Glutamatergic neuron (in vitro differentiated cells): Measurements from ENCODE around the gene AFF1. TPM values are rescaled to one million over a fixed set of nuclear protein-coding genes. Genes with fewer than 3 reads are reported as not detected.
"Not testable (repeated sequence)": the region's sequence is repeated elsewhere in the genome, so short reads cannot be mapped to it uniquely, and the experiment has no call there.

ENCODE experiments used
- DNase-seq: peaks from one replicate; pipeline ENCODE4 v3.0.0; 2022
- H3K27ac Mint-ChIP-seq: one replicate; pipeline ENCODE4 v1.8.0; 2020; ENCODE audit warnings: mild to moderate bottlenecking, mixed read lengths, inconsistent platforms; ENCODE audit not compliant: unreplicated experiment
- H3K27me3 Mint-ChIP-seq: one replicate; pipeline ENCODE4 v1.8.0; 2020; ENCODE audit warnings: mild to moderate bottlenecking, moderate library complexity, mixed read lengths, inconsistent platforms; ENCODE audit not compliant: unreplicated experiment
- H3K36me3 Mint-ChIP-seq: one replicate; pipeline ENCODE4 v1.8.0; 2020; ENCODE audit warnings: mild to moderate bottlenecking, mixed read lengths, inconsistent platforms; ENCODE audit not compliant: unreplicated experiment
- H3K4me1 Mint-ChIP-seq: one replicate; pipeline ENCODE4 v1.8.0; 2020; ENCODE audit warnings: mild to moderate bottlenecking, low read depth, mixed read lengths, inconsistent platforms; ENCODE audit not compliant: unreplicated experiment
- H3K4me3 Mint-ChIP-seq: one replicate; pipeline ENCODE4 v1.8.0; 2020; ENCODE audit warnings: mild to moderate bottlenecking, mixed read lengths, inconsistent platforms; ENCODE audit not compliant: unreplicated experiment
- H3K9me3 Mint-ChIP-seq: one replicate; pipeline ENCODE4 v1.8.0; 2020; ENCODE audit warnings: mild to moderate bottlenecking, moderate library complexity, mixed read lengths, inconsistent platforms; ENCODE audit not compliant: unreplicated experiment
- total RNA-seq: library from RNA; stranded (reverse); fragmentation: NEBNext Ultra II Directional; extraction: Animal tissue kit (Norgen Biotek cat#: 25700); gene quantifications from one replicate; pipeline ENCODE4 v1.2.1, GENCODE V29; 2021; ENCODE audit not compliant: unreplicated experiment
- TF ChIP-seq, protein P1 (sequence below): fragments of 200-600 bp; sonication (generic); IDR thresholded peaks from one replicate; pipeline ENCODE4 v1.5.0; 2021; ENCODE audit not compliant: partially characterized antibody, unreplicated experiment

Gene AFF1
- total RNA-seq, 1 donor from 2014 or later = 42.5 TPM

DNA sequence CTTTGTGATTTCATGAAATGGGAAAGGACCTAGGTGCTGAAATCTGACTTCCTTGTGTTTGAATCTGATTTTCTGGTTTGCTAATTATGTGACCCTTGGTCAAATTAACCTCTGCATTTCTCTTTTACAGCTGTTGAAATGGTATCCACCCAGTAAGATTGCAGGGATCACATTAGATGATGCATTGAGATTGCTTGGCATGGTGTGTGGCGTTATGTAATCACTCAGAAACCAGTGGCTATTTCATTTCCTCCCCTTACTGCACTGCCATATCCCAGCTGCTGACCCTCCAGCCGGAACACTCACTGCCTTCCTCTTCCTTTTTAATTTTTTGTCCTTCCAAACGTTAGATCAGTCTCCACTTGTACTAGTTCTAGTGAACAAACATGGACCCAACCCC is 206.6 kb downstream of the AFF1 start:
- Mint-ChIP-seq H3K4me3 (no peak overlapping the region), H3K27me3 (peaks cover 3% of the 10 kb centered on the region), H3K9me3 (peaks cover 3% of the 10 kb centered on the region), H3K36me3 (no peaks in the 10 kb centered on the region), H3K27ac (no peak overlapping the region), H3K4me1 (peaks cover 2% of the 10 kb centered on the region)
- TF ChIP-seq, protein P1, sequence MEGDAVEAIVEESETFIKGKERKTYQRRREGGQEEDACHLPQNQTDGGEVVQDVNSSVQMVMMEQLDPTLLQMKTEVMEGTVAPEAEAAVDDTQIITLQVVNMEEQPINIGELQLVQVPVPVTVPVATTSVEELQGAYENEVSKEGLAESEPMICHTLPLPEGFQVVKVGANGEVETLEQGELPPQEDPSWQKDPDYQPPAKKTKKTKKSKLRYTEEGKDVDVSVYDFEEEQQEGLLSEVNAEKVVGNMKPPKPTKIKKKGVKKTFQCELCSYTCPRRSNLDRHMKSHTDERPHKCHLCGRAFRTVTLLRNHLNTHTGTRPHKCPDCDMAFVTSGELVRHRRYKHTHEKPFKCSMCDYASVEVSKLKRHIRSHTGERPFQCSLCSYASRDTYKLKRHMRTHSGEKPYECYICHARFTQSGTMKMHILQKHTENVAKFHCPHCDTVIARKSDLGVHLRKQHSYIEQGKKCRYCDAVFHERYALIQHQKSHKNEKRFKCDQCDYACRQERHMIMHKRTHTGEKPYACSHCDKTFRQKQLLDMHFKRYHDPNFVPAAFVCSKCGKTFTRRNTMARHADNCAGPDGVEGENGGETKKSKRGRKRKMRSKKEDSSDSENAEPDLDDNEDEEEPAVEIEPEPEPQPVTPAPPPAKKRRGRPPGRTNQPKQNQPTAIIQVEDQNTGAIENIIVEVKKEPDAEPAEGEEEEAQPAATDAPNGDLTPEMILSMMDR = no peak
- DNase-seq = no peak

DNA sequence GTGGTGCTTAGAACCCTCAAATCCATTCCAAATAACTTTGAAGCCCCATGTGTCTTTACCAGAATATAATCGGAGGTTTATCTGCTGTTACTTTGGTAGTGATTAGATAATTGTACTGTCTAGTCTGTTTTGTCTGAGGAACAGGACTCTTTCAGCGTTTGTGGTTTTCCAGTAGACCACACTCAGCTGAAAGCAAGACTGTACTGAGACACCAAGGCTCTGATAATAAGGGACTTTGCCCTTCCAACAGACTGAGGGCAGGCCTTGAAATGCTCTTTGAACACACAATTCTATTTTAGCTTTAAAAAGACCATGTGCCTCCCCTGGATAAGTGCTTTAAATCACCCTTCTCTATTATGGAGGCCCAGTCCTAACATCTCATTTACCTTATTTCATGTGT is 209.5 kb downstream of the AFF1 start:
- DNase-seq = no peak
- Mint-ChIP-seq H3K36me3 (no peaks in the 10 kb centered on the region), H3K9me3 (peaks cover 3% of the 10 kb centered on the region), H3K4me3 (no peak overlapping the region), H3K27me3 (peaks cover 2% of the 10 kb centered on the region), H3K4me1 (no peaks in the 10 kb centered on the region), H3K27ac (no peak overlapping the region)
- TF ChIP-seq, protein P1 = no peak

DNA sequence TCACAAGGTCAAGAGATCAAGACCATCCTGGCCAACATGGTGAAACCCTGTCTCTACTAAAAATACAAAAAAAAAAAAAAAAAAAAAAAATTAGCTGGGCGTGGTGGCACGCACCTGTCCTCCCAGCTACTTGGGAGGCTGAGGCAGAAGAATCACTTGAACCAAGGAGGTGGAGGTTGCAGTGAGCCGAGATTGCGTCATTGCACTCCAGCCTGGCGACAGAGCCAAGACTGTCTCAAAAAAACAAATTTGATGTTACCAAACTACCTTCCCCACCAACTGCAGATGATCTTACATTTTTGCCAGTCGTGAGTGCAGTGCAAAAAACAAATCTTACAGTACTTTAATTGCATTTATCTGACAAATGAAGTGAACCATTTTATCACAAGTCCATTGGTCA is 211.1 kb downstream of the AFF1 start:
- H3K36me3 Mint-ChIP-seq, H3K9me3 Mint-ChIP-seq, H3K4me3 Mint-ChIP-seq, DNase-seq, H3K27ac Mint-ChIP-seq, H3K27me3 Mint-ChIP-seq, H3K4me1 Mint-ChIP-seq: not testable (repeated sequence)

DNA sequence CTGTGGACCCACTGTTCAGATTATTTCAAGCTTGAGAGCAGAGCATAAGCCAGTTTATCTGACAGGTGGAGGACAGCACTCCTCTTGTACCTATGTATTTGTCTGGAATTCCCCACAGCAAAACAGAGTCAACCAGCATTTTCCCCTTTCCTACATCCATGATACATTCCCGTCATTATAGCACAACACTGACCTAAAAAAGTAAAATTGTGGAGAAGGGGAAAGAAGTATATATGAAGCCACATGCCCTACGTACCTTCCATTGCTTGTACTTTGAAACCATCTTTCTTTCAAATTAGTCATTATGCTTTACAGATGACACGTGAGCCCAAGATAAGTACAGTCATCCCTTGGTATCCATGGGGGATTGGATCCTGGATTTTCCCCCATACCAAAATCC is 212.3 kb downstream of the AFF1 start:
- H3K27ac Mint-ChIP-seq = no peak overlapping the region
- H3K4me1 Mint-ChIP-seq = no peaks in the 10 kb centered on the region
- H3K9me3 Mint-ChIP-seq = peaks cover 3% of the 10 kb centered on the region
- no peaks in the 10 kb centered on the region for H3K36me3 Mint-ChIP-seq
- H3K27me3 Mint-ChIP-seq = no peaks in the 10 kb centered on the region
- no peak overlapping the region for H3K4me3 Mint-ChIP-seq
- DNase-seq = no peak
- TF ChIP-seq, protein P1 = no peak

DNA sequence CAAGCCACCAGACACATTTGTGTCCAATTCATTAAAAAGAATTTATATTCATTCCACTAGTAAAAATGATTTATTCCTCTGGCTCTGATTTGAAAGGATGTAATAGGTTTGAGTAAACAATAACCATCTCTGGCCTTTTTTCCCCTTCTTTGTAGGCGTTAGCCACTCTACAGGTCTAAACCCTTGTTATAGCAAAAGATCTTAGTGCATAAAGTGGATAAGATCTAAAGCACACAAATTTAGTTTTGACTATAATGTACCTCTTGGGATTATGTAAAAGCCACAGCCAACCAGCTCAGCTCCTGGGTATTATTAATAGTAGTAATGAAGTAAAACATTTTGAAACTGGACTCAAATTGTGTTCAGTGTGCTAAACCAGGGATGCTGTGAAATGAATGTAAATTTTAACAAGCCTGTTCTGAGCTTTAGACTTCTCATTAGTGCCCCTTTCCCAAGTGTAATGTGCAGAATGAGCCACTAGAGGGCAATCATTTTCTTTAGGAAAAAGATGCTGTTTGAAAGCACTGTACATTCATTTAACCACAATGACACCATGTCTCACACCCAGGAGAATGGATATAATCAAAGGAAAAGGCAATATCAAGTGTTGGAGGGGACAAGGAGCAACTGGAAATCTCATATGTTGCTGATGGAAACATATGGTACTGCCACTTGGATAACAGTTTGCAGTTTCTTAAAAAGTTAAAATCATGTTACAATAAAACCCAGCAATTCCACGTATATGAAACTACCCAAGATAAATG is 215.9 kb downstream of the AFF1 start:
- Mint-ChIP-seq H3K4me3 (no peak overlapping the region), H3K4me1 (peaks cover 8% of the 10 kb centered on the region), H3K36me3 (no peaks in the 10 kb centered on the region), H3K27ac (no peak overlapping the region), H3K27me3 (no peaks in the 10 kb centered on the region), H3K9me3 (no peaks in the 10 kb centered on the region)
- no peak for DNase-seq
- TF ChIP-seq, protein P1 = peak; percentile 96
